Thyroid gland (tissue), 4 donors: ENCODE data around the gene PIM2. TPM values are rescaled to one million over a fixed set of nuclear protein-coding genes. Genes with fewer than 3 reads are reported as not detected.
"Not testable (repeated sequence)": the region's sequence is repeated elsewhere in the genome, so short reads cannot be mapped to it uniquely, and the experiment has no call there.

Experiments
- DNase-seq, 2 donors: peaks; one replicate each; pipeline ENCODE4 v3.0.0-alpha.2; 2019
- H3K27ac ChIP-seq, 3 donors: fragments of 200-600 bp; sonication (generic); 1 replicate in 2 of 3; 2 replicates in 1 of 3; pipeline ENCODE4 v1.5.1; 2016 to 2019; ENCODE audit warnings: mild to moderate bottlenecking in 1 of 3, moderate library complexity in 1 of 3
- H3K27me3 ChIP-seq: fragments of 200-600 bp; sonication (generic); one replicate; pipeline ENCODE4 v1.5.1; 2019
- H3K36me3 ChIP-seq, 2 donors: fragments of 200-600 bp; sonication (generic); one replicate each; pipeline ENCODE4 v1.5.1; 2016 to 2019
- H3K4me1 ChIP-seq, 2 donors: fragments of 200-600 bp; sonication (generic); one replicate each; pipeline ENCODE4 v1.5.1; 2017 to 2019
- H3K4me3 ChIP-seq, 3 donors: fragments of 200-600 bp; sonication (generic); replicated peaks in 1 of 3; 1 replicate in 2 of 3; 2 replicates in 1 of 3; pipeline ENCODE4 v1.5.1; 2016; ENCODE audit warnings: mild to moderate bottlenecking in 1 of 3
- H3K9me3 ChIP-seq: fragments of 200-600 bp; sonication (generic); one replicate; pipeline ENCODE4 v1.5.1; 2017
- POLR2A ChIP-seq, 2 donors: fragments of 450-650 bp; IDR thresholded peaks; one replicate each; pipeline ENCODE4 v1.6.1; 2017; ENCODE audit warnings: antibody characterized with exemption in 2 of 2, mild to moderate bottlenecking in 2 of 2, moderate library complexity in 1 of 2
- WGBS, 2 donors: methylation state at CpG; one replicate each; pipeline ENCODE4 v1.1.5; 2017; 5-methylcytosine and 5-hydroxymethylcytosine counted together
- intact Hi-C: fragments of 100-400 bp; cut with DNase I; formaldehyde crosslinking; loops from one replicate; pipeline ENCODE4 v1.15.1; 2023
- total RNA-seq, 4 donors: library from RNA; depleted of rRNA; stranded (reverse); fragments of >200 nt; gene quantifications; one replicate each; pipeline ENCODE4 v1.2.3, GENCODE V29; 2016
- TF ChIP-seq, protein P1 (sequence below), 6 experiments: fragments of 200-600 bp in 3 of 6; fragments of 450-650 bp in 3 of 6; sonication (generic) in 3 of 6; IDR thresholded peaks; one replicate each; pipeline ENCODE4 v1.5.1; 2016 to 2019; ENCODE audit warnings: antibody characterized with exemption in 6 of 6, mild to moderate bottlenecking in 2 of 6, inconsistent platforms in 1 of 6, moderate library complexity in 1 of 6

The PIM2 gene
- total RNA-seq, 4 donors from 2014 or later, result 4.8 to 12.1 (median 5.9) TPM

DNA sequence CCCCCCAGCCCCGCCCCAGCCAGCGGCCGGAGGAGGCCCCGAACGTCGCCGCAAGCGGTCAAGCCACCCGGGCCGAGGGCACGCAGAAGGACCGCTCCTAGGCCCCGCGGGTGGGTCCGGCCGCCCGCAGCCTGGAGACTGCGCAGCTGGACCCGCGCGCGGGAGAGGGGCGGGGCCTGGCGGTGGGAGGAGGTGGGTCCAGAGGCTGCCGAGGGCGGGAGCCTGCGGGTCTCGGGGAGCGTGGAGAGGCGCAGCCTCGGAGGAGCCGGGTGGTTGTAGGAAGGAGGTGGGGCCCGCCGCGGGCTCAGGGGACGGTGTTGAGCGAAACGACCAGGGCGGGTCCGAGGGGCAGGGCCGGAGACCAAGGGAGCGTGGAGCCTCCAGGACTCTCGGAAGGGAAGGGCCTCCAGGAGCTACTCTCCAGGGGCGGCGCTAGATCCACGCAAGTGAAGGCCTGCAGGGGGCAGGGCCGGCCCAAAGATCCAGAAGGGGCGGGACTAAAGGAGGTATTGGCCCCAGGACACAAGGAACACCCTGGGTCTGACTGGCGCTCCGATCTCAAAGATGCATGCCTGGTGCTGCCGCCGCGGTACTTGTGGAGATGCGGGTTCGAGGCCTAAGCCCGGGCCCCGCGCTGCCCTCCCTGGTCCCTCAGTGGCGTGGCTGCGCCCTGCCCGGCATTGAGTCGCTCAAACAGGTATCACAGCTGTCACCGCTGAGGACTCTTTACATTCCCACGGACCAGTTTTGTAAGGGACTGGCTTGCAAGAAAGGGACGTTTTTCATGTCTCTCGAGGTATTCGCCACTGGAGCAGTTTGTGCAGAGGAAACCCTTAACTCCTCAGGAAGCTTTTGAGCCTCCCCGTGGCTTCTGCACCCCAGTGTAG lies 27.2 kb downstream of the PIM2 start:
- WGBS, 2 donors, result 1 to 7% methylated on average over 7 to 15 of the region's 68 CpGs
- H3K4me3 ChIP-seq, result peak overlapping the region; percentile 25 to 54 (median 39)
- intact Hi-C loops, result no loop called here

DNA sequence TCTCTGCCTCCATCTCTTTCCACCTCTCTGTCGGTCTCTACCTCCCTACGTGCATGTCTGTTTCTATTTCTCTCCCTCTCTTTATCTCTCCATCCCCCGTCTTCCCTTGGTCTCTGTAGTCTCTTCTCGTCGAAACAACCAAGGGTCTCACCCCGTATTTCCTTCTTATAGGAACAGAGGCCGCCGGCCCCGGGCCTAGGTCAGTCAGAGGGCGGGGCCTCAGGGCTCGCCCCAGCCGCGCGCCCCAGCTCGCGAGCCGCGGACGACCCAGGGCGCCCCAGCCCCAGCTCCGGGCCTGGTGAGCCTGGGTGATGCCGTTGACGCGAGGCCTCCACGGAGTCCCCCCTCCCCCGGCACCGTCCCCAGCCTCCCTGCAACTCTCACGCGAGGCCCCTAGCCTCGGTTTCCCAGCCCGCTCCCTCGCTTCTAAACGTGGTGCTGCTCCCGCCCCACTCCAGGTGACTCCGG lies 27.9 kb downstream of the PIM2 start:
- TF ChIP-seq POLR2A (IDR thresholded peaks at IDR 0.05), result no peak
- TF ChIP-seq, protein P1, sequence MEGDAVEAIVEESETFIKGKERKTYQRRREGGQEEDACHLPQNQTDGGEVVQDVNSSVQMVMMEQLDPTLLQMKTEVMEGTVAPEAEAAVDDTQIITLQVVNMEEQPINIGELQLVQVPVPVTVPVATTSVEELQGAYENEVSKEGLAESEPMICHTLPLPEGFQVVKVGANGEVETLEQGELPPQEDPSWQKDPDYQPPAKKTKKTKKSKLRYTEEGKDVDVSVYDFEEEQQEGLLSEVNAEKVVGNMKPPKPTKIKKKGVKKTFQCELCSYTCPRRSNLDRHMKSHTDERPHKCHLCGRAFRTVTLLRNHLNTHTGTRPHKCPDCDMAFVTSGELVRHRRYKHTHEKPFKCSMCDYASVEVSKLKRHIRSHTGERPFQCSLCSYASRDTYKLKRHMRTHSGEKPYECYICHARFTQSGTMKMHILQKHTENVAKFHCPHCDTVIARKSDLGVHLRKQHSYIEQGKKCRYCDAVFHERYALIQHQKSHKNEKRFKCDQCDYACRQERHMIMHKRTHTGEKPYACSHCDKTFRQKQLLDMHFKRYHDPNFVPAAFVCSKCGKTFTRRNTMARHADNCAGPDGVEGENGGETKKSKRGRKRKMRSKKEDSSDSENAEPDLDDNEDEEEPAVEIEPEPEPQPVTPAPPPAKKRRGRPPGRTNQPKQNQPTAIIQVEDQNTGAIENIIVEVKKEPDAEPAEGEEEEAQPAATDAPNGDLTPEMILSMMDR (IDR thresholded peaks at IDR 0.05), result no peak
- intact Hi-C loops, result no loop called here
- H3K4me3 ChIP-seq, result peak overlapping the region; percentile 25 to 54 (median 39)
- H3K27ac ChIP-seq, result peak overlapping the region; percentile 8 to 79 (median 13)
- WGBS, 2 donors, result 3 to 5% methylated on average over 6 to 10 of the region's 35 CpGs
- no peaks in the 10 kb centered on the region for H3K36me3 ChIP-seq
- no peaks in the 10 kb centered on the region for H3K4me1 ChIP-seq
- no peaks in the 10 kb centered on the region for H3K9me3 ChIP-seq
- peak in 1 of 2 donors; percentile 23 for DNase-seq
- H3K27me3 ChIP-seq, result no peaks in the 10 kb centered on the region

More for the DNA sequence above, 27.2 kb downstream of the PIM2 start:
- no peaks in the 10 kb centered on the region for H3K27me3 ChIP-seq
- H3K9me3 ChIP-seq, result no peaks in the 10 kb centered on the region
- no peaks in the 10 kb centered on the region for H3K36me3 ChIP-seq
- H3K27ac ChIP-seq, result peak overlapping the region; percentile 8 to 79 (median 13)
- peak; percentile 92 to 93 for DNase-seq
- TF ChIP-seq, protein P1 (IDR thresholded peaks at IDR 0.05), result peak in 4 of 6 experiments; percentile 16 to 48 (median 34)
- peak in 1 of 2 donors; percentile 52 for TF ChIP-seq POLR2A (IDR thresholded peaks at IDR 0.05)
- H3K4me1 ChIP-seq, result peaks cover 5 to 6% of the 10 kb centered on the region in 2 donors

DNA sequence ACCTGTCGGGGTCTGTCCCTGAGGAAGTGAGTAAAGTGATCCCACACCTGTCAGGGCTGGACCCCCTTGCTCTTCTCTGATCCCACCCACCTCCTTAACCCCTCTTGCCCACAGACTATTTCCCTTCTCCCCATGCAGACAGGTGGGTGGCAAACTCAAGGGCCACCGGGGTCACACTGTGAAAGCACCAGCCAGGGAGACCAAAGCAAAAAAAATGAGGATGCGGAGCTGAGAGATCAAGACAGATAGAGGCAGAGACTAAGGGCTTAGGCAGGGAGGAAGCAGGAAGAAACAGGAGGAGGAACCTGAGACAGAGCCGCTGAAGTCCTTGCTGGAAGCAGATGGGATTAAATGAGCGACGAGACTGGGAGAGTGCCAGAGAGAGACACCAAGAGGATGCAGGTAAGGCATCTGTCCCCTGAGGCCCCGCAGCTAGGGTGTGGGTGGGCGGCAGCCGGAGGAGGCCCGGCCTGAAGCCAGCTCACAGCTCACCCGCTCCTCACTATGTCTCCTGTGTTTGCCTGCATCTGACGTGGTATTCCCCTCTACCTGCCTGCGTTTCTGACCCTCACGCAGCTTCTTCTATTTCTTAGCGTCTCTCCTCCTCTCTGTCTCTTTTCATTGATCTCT lies 28.4 kb downstream of the PIM2 start:
- intact Hi-C loops, result no loop called here
- TF ChIP-seq, protein P1 (IDR thresholded peaks at IDR 0.05), result no peak
- no peak for TF ChIP-seq POLR2A (IDR thresholded peaks at IDR 0.05)
- no peaks in the 10 kb centered on the region for H3K4me1 ChIP-seq
- no peak for DNase-seq
- H3K36me3 ChIP-seq, result no peaks in the 10 kb centered on the region
- no peaks in the 10 kb centered on the region for H3K9me3 ChIP-seq
- peak overlapping the region in 1 of 3 donors; percentile 54 for H3K4me3 ChIP-seq
- WGBS, 2 donors, result 40 to 44% methylated on average over 13 to 15 of the region's 15 CpGs
- no peaks in the 10 kb centered on the region for H3K27me3 ChIP-seq
- H3K27ac ChIP-seq, result peak overlapping the region in 1 of 3 donors; percentile 79

DNA sequence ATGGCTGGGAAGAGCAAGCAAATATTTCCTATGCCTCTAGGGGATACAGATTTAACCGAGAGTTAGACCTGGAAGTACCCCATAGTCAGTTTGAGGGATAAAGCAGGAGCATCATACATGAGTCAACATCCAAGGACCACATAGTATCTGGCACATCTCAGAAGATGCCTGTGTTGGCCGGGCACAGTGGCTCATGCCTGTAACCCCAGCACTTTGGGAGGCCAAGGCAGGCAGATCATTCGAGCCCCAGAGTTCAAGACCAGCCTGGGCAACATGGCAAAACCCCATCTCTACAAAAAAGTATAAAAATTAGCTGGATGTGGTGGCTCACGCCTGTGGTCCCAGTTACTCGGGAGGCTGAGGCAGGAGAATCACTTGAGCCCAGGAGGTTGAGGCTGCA lies 32.2 kb downstream of the PIM2 start:
- H3K36me3 ChIP-seq, H3K4me1 ChIP-seq, H3K27ac ChIP-seq, H3K27me3 ChIP-seq, intact Hi-C loops, DNase-seq, H3K4me3 ChIP-seq, H3K9me3 ChIP-seq: not testable (repeated sequence)
- 79 to 85% methylated on average over 4 of the region's 5 CpGs for WGBS, 2 donors

DNA sequence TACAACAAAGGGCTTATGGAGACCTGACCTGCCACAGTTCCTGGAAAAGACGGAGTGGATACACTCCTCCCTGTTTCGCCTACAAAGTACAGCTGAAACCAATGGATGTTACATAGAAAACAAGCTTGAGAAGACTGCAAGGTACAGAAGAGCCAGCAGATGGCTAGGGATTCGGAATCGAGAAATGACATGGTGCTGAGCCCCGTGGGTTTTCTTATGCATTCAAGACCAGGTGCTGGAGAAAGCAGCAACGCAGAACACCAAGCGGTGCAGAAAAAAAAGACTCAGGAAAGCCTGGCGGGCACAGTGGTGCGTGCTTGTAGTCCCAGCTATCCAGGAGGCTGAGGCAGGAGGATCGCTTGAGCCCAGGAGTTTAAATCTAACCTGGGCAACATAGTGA lies 35.1 kb downstream of the PIM2 start:
- no peak for DNase-seq
- WGBS, 2 donors, result 75 to 76% methylated on average over 10 of the region's 10 CpGs
- H3K36me3 ChIP-seq, result no peaks in the 10 kb centered on the region
- no peak for TF ChIP-seq POLR2A (IDR thresholded peaks at IDR 0.05)
- TF ChIP-seq, protein P1 (IDR thresholded peaks at IDR 0.05), result no peak
- no peaks in the 10 kb centered on the region for H3K4me1 ChIP-seq
- intact Hi-C loops, result no loop called here
- no peak overlapping the region for H3K4me3 ChIP-seq
- no peaks in the 10 kb centered on the region for H3K27me3 ChIP-seq
- H3K9me3 ChIP-seq, result no peaks in the 10 kb centered on the region
- no peak overlapping the region for H3K27ac ChIP-seq

DNA sequence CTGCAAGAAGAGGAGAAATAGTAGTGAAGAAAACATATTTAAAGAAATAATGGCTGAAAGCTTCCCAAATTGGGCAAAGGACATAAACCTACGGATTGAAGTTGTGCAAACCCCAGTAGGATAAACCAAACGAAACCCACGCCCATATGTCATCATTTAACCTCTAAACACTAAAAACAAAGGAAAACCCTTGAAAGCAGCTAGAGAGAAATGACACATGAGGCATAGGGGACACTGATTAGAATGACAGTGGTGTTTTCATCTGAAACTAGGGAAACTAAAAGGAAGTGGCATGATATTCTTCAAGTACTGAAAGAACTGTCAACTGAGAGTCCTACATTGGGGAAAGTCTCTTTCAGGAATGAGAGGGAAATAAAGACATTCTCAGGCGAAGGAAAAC lies 41.9 kb downstream of the PIM2 start:
- H3K4me1 ChIP-seq, H3K9me3 ChIP-seq, intact Hi-C loops, H3K27me3 ChIP-seq, H3K4me3 ChIP-seq, H3K36me3 ChIP-seq, H3K27ac ChIP-seq, DNase-seq: not testable (repeated sequence)
- 52 to 62% methylated on average over 3 of the region's 4 CpGs for WGBS, 2 donors

DNA sequence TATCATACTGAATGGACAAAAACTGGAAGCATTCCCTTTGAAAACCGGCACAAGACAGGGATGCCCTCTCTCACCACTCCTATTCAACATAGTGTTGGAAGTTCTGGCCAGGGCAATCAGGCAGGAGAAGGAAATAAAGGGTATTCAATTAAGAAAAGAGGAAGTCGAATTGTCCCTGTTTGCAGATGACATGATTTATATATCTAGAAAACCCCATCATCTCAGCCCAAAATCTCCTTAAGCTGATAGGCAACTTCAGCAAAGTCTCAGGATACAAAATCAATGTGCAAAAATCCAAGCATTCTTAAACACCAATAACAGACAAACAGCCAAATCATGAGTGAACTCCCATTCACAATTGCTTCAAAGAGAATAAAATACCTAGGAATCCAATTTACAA lies 46.8 kb downstream of the PIM2 start:
- intact Hi-C loops, H3K9me3 ChIP-seq, DNase-seq, H3K4me3 ChIP-seq, H3K27ac ChIP-seq, H3K36me3 ChIP-seq, H3K4me1 ChIP-seq, H3K27me3 ChIP-seq: not testable (repeated sequence)
- 64 to 67% methylated on average over 1 of the region's 2 CpGs for WGBS, 2 donors
